Ovary (tissue), 3 donors: ENCODE measurements around the gene GFI1B.

Experiments
- EP300 ChIP-seq: sonication (generic); formaldehyde crosslinking; IDR thresholded peaks from one replicate; pipeline ENCODE4 v1.6.1; 2017; ENCODE audit warnings: antibody characterized with exemption
- POLR2A ChIP-seq: fragments of 450-650 bp; IDR thresholded peaks from one replicate; pipeline ENCODE4 v1.6.1; 2017; ENCODE audit warnings: antibody characterized with exemption, mild to moderate bottlenecking, moderate library complexity
- TF ChIP-seq, protein P1 (sequence below), 3 donors: fragments of 450-650 bp in 2 of 3; fragments of 200-600 bp in 1 of 3; IDR thresholded peaks; one replicate each; pipeline versions ENCODE4 v1.5.1 to v1.8.0; 2016 to 2022; ENCODE audit warnings: antibody characterized with exemption in 3 of 3, mild to moderate bottlenecking in 1 of 3
- donor health status: DM: no; HTN: no; CAD: no.

DNA sequence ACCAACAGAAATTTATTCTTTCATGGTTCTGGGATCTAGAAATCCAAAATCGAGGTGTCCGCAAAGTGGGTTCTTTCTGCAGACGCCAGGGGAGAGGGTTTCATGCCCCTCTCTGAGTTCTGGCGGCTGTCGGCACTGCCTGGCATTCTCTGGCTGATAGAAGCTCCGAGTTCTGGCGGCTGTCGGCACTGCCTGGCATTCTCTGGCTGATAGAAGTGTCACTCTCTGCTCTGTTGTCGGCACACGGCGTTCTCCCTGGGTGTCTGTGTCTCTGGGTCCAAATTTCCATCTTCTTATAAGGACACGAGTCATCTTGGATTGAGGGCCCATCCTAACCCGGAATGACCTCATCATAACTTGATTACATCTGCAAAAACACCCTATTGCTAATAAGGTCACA is 7.6 kb downstream of the GFI1B start:
- TF ChIP-seq, protein P1, sequence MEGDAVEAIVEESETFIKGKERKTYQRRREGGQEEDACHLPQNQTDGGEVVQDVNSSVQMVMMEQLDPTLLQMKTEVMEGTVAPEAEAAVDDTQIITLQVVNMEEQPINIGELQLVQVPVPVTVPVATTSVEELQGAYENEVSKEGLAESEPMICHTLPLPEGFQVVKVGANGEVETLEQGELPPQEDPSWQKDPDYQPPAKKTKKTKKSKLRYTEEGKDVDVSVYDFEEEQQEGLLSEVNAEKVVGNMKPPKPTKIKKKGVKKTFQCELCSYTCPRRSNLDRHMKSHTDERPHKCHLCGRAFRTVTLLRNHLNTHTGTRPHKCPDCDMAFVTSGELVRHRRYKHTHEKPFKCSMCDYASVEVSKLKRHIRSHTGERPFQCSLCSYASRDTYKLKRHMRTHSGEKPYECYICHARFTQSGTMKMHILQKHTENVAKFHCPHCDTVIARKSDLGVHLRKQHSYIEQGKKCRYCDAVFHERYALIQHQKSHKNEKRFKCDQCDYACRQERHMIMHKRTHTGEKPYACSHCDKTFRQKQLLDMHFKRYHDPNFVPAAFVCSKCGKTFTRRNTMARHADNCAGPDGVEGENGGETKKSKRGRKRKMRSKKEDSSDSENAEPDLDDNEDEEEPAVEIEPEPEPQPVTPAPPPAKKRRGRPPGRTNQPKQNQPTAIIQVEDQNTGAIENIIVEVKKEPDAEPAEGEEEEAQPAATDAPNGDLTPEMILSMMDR (IDR thresholded peaks at IDR 0.05): no peak
- TF ChIP-seq POLR2A (no peak), EP300 (no peak)
